CD4-positive, alpha-beta T cell treated with Interleukin-15 for 1 hour (primary cell): ENCODE results near the gene STH.
"Not testable (repeated sequence)": the region's sequence is repeated elsewhere in the genome, so short reads cannot be mapped to it uniquely, and the experiment has no call there.

Experiments used
- DNase-seq: peaks from one replicate; pipeline ENCODE4 v3.0.0-alpha.2; 2020

The STH gene

DNA sequence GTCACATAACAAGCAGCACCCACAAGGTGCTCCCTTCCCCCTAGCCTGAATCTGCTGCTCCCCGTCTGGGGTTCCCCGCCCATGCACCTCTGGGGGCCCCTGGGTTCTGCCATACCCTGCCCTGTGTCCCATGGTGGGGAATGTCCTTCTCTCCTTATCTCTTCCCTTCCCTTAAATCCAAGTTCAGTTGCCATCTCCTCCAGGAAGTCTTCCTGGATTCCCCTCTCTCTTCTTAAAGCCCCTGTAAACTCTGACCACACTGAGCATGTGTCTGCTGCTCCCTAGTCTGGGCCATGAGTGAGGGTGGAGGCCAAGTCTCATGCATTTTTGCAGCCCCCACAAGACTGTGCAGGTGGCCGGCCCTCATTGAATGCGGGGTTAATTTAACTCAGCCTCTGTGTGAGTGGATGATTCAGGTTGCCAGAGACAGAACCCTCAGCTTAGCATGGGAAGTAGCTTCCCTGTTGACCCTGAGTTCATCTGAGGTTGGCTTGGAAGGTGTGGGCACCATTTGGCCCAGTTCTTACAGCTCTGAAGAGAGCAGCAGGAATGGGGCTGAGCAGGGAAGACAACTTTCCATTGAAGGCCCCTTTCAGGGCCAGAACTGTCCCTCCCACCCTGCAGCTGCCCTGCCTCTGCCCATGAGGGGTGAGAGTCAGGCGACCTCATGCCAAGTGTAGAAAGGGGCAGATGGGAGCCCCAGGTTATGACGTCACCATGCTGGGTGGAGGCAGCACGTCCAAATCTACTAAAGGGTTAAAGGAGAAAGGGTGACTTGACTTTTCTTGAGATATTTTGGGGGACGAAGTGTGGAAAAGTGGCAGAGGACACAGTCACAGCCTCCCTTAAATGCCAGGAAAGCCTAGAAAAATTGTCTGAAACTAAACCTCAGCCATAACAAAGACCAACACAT, at the start of gene STH:
STH (plus strand) TSS at position 264 of the 913 bp plus-strand sequence; CDS start at position 294, 30 bp downstream.
- no peak for DNase-seq

DNA sequence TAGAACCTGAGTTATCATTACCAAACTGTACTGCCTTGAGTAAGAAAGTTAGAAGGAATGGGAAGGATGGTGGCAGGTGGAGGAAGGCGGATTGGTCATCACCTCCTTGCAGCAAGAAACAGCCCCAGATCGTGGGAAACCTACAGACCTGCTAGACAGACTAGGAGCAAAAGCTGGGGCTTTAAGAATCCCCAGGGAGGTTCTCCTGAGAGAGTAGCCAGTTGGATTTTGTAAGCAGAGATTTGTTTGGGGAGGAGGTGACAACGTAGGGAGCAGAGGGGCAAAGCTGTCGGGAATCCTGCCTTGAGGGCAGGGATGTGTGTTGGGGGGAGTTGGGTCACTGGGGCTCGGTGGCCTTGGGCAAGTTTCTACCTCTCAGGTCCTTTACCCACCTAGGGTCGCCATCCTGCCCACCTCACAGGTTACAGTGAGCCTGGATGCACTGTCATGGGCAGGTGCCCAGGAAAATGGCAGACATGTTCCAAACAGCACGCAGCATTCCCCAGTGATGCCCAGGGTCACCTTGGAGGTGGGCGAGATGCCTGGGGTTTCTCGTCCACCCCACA, 49.2 kb upstream of the STH start:
- no peak for DNase-seq

GRCh38 chr17:45950888-45951287, 48.2 kb upstream of the STH start:
- DNase-seq: no peak

- DNase-seq: no peak
These were observed 47.6 kb upstream of the STH start for GRCh38 chr17:45951403-45951802.

DNA sequence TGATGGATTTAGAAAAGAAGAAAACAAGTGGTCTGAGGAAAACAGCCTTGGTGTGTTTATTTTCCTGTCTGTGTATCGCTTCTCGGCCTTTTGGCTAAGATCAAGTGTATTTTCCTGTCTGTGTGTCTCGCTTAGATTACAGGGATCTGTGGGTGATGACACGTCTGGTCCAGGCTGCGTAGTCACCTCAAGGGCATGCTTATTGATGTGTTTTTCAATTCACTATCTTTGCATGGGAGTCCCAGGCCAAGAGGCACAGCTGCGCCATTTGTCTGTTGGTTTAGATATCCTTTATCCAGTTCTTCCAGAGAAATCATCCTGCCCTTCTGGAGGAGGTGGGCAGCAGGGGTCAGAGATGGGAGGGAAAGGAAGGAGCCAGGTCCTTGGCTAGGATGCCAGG, 47.1 kb upstream of the STH start:
- DNase-seq: no peak

DNA sequence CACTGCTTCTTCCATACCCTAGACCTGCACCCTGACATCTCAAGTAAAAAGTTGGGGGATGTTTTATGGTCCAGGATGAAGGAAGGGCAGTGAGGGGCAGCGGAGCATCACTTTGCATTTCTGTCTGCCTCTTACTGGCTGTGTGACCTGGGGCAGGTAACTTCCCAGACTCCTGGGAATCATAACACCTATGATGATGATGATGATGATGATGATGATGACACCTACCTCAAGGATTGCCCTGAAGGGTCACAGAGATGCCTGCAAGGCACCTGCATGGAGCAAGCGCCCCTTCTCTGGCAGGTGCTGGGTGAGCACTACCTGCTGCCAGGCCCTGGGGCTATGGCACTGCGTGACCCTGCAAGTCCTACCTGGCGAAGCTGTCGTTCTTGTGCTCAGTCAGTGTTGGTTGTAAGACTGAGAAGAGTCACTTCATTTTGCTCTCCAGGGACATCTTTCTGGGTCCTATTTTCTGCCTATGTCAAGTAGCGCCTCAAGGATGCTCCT, 46.2 kb upstream of the STH start:
- DNase-seq: no peak

DNA sequence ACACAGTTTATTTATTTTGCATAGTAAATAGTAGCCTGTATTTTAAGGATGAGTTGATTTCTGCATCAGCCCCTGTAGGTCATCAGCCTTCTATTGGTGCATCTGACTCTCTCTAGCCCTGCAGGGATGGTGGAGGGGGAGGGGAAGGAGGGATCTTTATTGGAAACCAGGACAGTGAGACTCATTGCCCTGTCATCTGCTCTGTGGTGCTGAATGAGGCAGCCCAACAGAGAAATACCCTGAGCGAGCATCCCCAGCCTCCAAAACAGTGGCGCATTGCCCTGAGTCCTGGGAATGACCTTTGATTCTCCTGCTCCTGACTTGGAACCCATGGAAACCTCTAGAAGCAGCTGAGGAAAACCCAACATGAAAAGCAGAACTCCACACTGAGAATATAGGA, 45.5 kb upstream of the STH start:
- no peak for DNase-seq

GRCh38 chr17:45954914-45955313, 44.1 kb upstream of the STH start:
- no peak for DNase-seq

- no peak for DNase-seq
These were observed 43.7 kb upstream of the STH start for GRCh38 chr17:45955326-45955725.

GRCh38 chr17:45956090-45956489, 43.0 kb upstream of the STH start:
- no peak for DNase-seq

- DNase-seq: not testable (repeated sequence)
These were observed 42.3 kb upstream of the STH start for GRCh38 chr17:45956746-45957145.

DNA sequence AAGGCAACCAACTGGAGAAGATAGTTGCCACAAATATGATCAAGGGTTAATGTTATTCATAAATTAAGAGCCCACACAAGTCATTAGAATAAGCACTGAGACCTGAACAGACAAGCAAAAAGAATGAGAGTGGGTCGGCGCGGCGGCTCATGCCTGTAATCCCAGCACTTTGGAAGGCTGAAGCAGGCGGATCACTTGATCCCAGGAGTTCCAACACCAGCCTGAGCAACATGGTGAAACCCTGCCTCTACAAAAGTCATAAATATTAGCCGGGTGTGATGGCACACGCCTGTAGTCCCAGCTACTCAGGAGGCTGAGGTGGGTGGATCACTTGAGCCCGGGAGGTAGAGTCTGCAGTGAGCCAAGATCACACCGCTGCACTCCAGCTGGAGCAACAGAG, 40.7 kb upstream of the STH start:
- DNase-seq: no peak

- DNase-seq: no peak
These were observed 39.9 kb upstream of the STH start for GRCh38 chr17:45958994-45959665.

DNA sequence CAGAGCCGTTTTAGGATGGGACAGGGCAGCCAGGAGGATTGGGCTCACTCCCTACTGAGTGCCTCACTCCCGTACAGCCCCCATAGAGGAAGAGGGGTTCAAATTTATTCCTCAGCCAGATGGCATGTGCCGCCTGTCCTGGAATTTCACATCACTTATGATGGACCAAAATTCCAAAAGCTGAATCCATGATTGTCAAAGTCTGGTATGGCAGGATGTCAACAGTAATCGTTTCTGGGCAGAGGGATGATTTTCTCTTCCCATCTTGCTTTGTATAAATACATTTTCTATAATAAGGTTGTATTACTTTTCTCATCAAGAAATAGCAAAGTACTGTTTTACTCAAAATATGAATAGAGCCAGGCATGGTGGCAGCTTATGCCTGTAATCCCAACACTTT, 38.7 kb upstream of the STH start:
- DNase-seq: no peak

- DNase-seq: no peak
These were observed 37.8 kb upstream of the STH start for GRCh38 chr17:45961206-45961605.

DNA sequence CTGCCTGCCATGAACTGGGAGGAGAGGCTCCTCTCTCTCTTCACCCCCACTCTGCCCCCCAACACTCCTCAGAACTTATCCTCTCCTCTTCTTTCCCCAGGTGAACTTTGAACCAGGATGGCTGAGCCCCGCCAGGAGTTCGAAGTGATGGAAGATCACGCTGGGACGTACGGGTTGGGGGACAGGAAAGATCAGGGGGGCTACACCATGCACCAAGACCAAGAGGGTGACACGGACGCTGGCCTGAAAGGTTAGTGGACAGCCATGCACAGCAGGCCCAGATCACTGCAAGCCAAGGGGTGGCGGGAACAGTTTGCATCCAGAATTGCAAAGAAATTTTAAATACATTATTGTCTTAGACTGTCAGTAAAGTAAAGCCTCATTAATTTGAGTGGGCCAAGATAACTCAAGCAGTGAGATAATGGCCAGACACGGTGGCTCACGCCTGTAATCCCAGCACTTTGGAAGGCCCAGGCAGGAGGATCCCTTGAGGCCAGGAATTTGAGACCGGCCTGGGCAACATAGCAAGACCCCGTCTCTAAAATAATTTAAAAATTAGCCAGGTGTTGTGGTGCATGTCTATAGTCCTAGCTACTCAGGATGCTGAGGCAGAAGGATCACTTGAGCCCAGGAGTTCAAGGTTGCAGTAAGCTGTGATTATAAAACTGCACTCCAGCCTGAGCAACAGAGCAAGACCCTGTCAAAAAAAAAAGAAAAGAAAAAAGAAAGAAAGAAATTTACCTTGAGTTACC, 36.7 kb upstream of the STH start:
- DNase-seq: no peak

DNA sequence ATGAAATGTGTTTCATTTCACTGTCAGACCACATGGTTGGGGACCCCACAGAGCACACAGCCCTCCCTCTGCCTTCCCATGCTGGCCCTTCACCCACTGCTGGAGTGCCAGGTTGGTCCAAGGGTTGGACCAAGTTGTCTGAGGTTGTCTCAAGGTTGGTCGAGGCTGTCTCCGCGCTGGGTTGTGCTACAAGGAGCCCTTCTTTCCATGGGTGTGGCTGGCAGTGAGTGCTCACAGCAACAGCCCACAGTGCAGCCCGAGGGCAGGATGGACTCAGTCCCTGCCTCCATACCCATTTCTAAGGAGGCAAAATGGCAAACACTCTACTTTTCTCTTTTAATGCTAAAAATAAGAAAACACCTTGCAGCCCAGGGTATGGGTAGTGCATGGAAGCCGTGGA, 35.8 kb upstream of the STH start:
- no peak for DNase-seq

- DNase-seq: no peak
These were observed 35.2 kb upstream of the STH start for GRCh38 chr17:45963889-45964288.

DNA sequence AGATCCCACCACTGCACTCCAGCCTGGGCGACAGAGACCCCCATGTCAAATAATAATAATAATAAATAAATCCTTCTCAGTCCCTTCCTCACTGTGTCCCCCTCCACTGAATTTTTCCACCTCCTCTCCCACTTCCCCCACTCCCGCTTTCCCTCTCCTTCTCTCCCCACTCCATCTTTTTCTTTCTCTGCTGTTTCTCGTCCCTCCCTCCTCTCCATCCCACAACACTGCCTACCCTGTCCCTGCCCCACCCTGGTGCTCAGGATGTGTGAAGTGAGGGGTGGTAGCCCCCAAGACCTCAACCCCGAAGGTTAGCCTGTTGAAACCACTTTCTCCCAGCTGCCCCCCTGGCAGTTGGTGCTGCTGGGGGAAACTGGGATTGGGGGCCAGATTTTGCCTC, 34.4 kb upstream of the STH start:
- no peak for DNase-seq

DNA sequence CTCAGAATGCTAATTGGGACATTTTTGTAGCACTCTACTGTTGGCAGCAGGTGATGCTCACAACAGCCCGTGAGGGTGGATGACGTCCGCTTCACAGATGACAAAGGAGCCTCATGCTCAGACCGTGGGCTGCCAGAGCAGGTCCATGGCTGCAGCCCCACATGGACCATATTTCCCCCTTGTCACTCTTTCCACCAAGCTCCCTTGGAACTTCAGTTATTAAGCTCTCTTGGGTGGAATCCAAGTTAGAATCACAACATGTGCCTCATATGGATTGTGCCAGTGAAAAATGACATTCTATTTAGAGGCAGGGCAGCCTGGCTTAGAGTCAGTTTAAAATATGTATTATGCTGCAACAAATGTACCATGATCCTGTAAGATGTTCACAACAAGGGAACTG, 33.2 kb upstream of the STH start:
- no peak for DNase-seq

DNA sequence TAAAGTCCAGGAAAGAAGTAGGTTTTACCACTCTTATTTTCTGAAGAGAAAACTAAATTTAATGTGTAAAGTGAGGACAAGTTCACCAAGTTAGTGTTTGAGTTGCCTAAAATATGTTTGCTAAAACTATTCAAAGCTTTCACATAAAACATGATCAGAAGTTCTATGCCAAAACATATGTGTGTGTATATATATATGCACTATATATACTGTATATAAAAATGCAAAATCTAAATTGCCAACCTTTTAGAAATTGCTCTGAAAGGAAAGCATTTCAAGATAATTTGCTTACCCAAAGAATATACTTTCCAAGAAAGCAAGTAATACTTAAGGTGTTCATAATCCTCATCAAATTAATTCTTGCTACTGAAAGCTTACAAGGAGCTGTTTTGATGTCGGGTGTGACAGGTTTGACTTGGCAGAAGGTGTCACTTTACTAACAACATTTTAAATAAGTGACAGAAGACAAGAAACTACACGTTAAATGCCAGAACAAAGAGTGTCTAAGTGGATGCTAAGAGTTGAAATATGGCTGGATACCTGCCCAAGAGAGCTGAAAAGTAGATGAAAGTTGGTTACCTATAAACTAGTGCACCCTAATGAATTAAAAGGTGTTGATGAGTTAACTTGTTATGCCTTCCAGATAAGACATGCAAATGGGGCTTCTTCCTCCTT, 32.3 kb upstream of the STH start:
- no peak for DNase-seq

DNA sequence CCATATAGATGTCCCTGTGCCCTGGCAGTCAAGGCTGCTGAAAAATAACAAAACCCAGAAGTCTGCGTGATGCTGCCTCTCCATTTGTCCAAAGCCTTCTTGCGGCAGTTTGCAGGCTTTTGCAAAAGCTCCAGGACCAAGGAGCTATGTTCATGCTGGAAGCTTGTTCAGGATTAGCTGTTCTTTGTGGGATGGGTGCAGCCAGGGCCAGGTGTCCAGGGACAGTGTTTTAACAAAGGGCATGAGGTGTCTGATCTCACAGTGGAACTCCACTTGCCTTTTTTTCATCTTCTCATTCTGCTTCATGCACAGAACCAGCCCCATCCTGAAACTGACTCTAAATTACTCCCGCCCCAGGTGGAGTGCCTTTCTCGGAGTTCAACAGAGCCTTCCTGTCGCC, 31.7 kb upstream of the STH start:
- no peak for DNase-seq

DNA sequence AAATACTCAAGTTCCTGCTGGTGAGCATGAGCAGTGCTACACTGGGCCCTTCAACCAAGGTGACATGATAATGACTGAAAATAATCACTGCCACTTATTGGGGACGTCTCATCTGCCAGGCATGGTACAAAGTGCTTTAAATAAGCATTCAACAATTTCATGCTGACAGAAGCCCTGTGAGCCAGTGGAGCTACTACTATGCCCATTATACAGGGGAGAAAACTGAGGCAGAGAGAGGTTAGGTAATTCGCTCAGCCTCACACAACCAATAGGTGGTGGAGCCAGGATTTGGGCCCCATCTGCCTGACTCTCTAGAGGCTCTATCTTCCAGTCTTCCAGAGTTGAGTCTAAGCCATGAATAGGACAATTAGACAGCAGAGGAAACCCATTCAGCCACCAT, 30.3 kb upstream of the STH start:
- DNase-seq: no peak
